Smooth muscle cell (in vitro differentiated cells): ENCODE results near the gene ENDOD1. TPM values are rescaled to one million over a fixed set of nuclear protein-coding genes. Genes with fewer than 3 reads are reported as not detected.

ENCODE experiments used
- DNase-seq: peaks from one replicate; lab custom pipeline; 2025; ENCODE audit not compliant: unreplicated experiment; lab: John Stamatoyannopoulos, UW
- H2AFZ ChIP-seq: fragments of 200-600 bp; sonication (generic); 2 replicates; pipeline ENCODE4 v1.6.0; 2016; ENCODE audit warnings: antibody characterized with exemption, low read depth, mild to moderate bottlenecking
- H3F3A ChIP-seq: fragments of 200-600 bp; sonication (generic); 2 replicates; pipeline ENCODE4 v1.6.0; 2017; ENCODE audit warnings: antibody characterized with exemption, low read depth
- H3K27ac ChIP-seq: fragments of 200-600 bp; sonication (generic); 2 replicates; pipeline ENCODE4 v1.5.1; 2016; ENCODE audit warnings: low read depth, mild to moderate bottlenecking
- H3K27me3 ChIP-seq: fragments of 200-600 bp; sonication (generic); 2 replicates; pipeline ENCODE4 v1.6.1; 2016; ENCODE audit warnings: low read depth, mild to moderate bottlenecking
- H3K36me3 ChIP-seq: fragments of 200-600 bp; sonication (generic); 2 replicates; pipeline ENCODE4 v1.5.1; 2016; ENCODE audit warnings: low read depth
- H3K4me1 ChIP-seq: fragments of 200-600 bp; sonication (generic); 2 replicates; pipeline ENCODE4 v1.5.1; 2016; ENCODE audit warnings: low read depth
- H3K4me2 ChIP-seq: fragments of 200-600 bp; sonication (generic); 2 replicates; pipeline ENCODE4 v1.6.0; 2016; ENCODE audit warnings: mild to moderate bottlenecking
- H3K4me3 ChIP-seq: fragments of 200-600 bp; sonication (generic); 2 replicates; pipeline ENCODE4 v1.5.1; 2016; ENCODE audit warnings: mild to moderate bottlenecking
- H3K79me2 ChIP-seq: fragments of 200-600 bp; sonication (generic); 2 replicates; pipeline ENCODE4 v1.6.0; 2016; ENCODE audit warnings: low read depth, mild to moderate bottlenecking
- H3K9ac ChIP-seq: fragments of 200-600 bp; sonication (generic); 2 replicates; pipeline ENCODE4 v1.6.0; 2016; ENCODE audit warnings: low read depth
- H3K9me3 ChIP-seq: fragments of 200-600 bp; sonication (generic); replicated peaks from 2 replicates; pipeline ENCODE4 v1.5.1; 2016; ENCODE audit warnings: low read depth
- H4K20me1 ChIP-seq: fragments of 200-600 bp; sonication (generic); 2 replicates; pipeline ENCODE4 v1.6.0; 2016; ENCODE audit warnings: low read depth
- CTCF ChIP-seq: fragments of 200-600 bp; sonication (generic); IDR thresholded peaks from 2 replicates; pipeline ENCODE4 v1.5.1; 2017; ENCODE audit warnings: borderline replicate concordance, mild to moderate bottlenecking, antibody characterized with exemption; ENCODE audit not compliant: insufficient read depth, poor library complexity, severe bottlenecking
- WGBS: methylation state at CpG from one replicate; pipeline ENCODE4 v1.1.7; 2016; ENCODE audit warnings: low lambda C conversion rate; 5-methylcytosine and 5-hydroxymethylcytosine counted together
- polyA plus RNA-seq: library from polyadenylated mRNA; unstranded; fragments of >200 nt; fragmentation: Nextera tagmentation; extraction: Ambion mirVana; gene quantifications from 2 replicates; pipeline ENCODE4 v1.2.1, GENCODE V29; 2016
- total RNA-seq: library from RNA; depleted of rRNA; stranded (reverse); fragments of >200 nt; gene quantifications from 2 replicates; pipeline ENCODE4 v1.2.3, GENCODE V29; 2014

ENDOD1 gene
- total and polyA plus RNA-seq, 2 experiments from 2014 or later = 44.8 to 125 TPM

GRCh38 chr11:95059046-95059445 lies 30.6 kb upstream of the ENDOD1 start:
- no peak overlapping the region for H3K4me3 ChIP-seq
- no peaks in the 10 kb centered on the region for H4K20me1 ChIP-seq
- H3K9me3 ChIP-seq = no peaks in the 10 kb centered on the region
- no peaks in the 10 kb centered on the region for H3F3A ChIP-seq
- H3K27me3 ChIP-seq = peaks cover 3% of the 10 kb centered on the region
- H2AFZ ChIP-seq = no peak overlapping the region
- no peaks in the 10 kb centered on the region for H3K4me1 ChIP-seq
- WGBS = 51% methylated on average over 6 of the region's 6 CpGs
- no peaks in the 10 kb centered on the region for H3K36me3 ChIP-seq
- TF ChIP-seq CTCF = no peak
- H3K27ac ChIP-seq = peak overlapping the region; percentile 47
- DNase-seq = no peak
- peak overlapping the region; percentile 1 for H3K4me2 ChIP-seq
- no peaks in the 10 kb centered on the region for H3K79me2 ChIP-seq
- no peak overlapping the region for H3K9ac ChIP-seq

- Histone ChIP-seq H3K36me3 (no peaks in the 10 kb centered on the region), H3K4me1 (peaks cover 15% of the 10 kb centered on the region), H3K4me3 (no peak overlapping the region), H3K4me2 (no peak overlapping the region), H3K9ac (no peak overlapping the region), H2AFZ (no peak overlapping the region), H3K27me3 (no peaks in the 10 kb centered on the region), H3F3A (peaks cover 5% of the 10 kb centered on the region), H3K79me2 (peaks cover 29% of the 10 kb centered on the region), H4K20me1 (peaks cover 7% of the 10 kb centered on the region), H3K9me3 (no peaks in the 10 kb centered on the region), H3K27ac (no peak overlapping the region)
- TF ChIP-seq CTCF = no peak
- WGBS = 94% methylated on average over 1 of the region's 1 CpG
- no peak for DNase-seq
Observed at GRCh38 chr11:95065336-95065735, 24.3 kb upstream of the ENDOD1 start.

GRCh38 chr11:95066716-95067038 lies 23.0 kb upstream of the ENDOD1 start, which contains the start of gene SRSF8:
Gene SRSF8, plus strand, starts transcription at chr11:95066919. Its CDS starts 308 bp downstream, at chr11:95067227.
- DNase-seq = no peak

More at GRCh38 chr11:95066716-95067038, 23.0 kb upstream of the ENDOD1 start, which contains the start of gene SRSF8:
- no peak for TF ChIP-seq CTCF
- Histone ChIP-seq H3K27ac (peak within 1 kb of the TSS; percentile 66), H3F3A (peaks cover 5% of the 10 kb centered on the region), H3K79me2 (peaks cover 42% of the 10 kb centered on the region), H4K20me1 (peaks cover 7% of the 10 kb centered on the region), H3K27me3 (no peaks in the 10 kb centered on the region), H3K4me2 (peak within 1 kb of the TSS; percentile 93), H3K4me1 (peaks cover 15% of the 10 kb centered on the region), H2AFZ (peak within 1 kb of the TSS; percentile 84), H3K9me3 (no peaks in the 10 kb centered on the region), H3K36me3 (no peaks in the 10 kb centered on the region), H3K4me3 (peak within 1 kb of the TSS; percentile 82), H3K9ac (peak within 1 kb of the TSS; percentile 79)
- 2% methylated on average over 4 of the region's 4 CpGs for WGBS
